ENCODE measurements around the gene SPINDOC. TPM values are rescaled to one million over a fixed set of nuclear protein-coding genes. Genes with fewer than 3 reads are reported as not detected.
A peak's percentile ranks its signal among the peaks of the same experiment; 100 is the strongest.

The SPINDOC gene
- polyA plus RNA-seq, 12 donors: 13.6 to 43.1 (median 21.0) TPM; not detected in 1

DNA sequence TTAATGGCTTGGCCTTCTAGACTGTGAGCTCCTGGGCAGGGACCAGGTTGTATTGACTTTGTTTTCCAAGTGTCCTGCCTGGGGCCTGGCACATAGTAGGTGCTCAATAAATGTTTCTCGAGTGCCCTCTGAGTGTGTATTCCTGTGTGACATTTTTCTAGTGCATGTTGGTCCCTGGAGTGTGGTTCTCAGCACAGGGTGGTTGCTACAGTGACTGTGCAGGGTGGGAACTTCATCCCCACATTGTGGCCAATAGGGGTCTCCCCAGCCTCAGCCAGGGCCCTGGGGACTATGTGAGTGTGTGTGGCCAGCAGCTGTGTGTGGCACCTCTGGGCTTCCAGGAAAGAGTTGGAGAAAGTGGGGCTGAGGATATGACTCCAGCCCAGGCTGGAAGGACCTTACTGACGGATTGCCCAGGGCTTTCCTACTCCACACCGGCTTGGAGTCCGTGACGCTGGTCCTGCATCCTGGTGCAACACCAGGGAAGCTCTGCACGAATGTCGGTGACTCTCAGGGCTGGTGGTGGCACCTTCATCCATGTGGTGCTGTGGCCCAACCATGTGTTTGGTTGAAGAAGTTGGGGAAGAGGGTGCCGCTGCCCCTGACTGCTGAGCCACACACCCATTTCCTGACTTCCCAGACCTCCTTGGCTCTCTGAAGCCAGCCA, 16.7 kb downstream of the SPINDOC start:
- no peak for DNase-seq

DNA sequence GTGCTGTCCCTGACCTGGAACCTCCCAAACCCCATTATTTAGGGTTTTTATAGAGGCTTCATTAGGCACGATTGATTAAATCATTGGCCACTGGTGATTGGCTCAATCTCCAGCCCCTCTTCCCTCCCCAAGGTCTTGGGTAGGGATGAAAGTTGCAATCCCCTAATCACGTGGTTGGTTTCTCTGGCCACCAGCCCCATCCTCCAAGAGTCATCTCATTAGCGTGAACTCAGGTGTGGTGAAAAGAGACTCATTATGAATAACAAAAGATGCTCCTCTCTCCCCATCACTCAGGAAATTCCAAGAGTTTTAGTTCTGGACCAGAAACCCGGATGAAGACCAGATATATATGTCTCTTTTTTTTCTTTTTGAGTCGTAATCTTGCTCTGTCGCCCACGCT, 18.1 kb downstream of the SPINDOC start:
- no peak for DNase-seq

DNA sequence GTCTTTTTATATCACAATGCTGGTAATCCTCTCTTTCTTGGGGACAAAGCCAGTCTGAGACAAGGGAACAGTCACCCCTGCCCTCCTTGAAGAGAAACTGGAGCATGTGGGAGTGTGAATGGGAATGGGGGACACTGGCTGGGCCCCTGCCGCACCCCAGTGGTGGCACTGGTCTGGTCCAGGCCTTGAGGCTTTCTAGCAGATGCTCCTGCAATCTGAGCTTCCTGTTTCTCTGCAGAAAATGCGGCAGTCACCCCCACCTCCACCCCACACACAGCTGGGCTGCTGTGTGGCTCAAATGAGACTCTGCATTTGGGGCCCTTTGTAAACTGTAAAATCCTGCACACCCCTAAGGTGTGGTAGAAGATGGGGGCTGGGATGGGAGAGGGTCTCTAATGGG, 19.1 kb downstream of the SPINDOC start:
- DNase-seq: no peak

DNA sequence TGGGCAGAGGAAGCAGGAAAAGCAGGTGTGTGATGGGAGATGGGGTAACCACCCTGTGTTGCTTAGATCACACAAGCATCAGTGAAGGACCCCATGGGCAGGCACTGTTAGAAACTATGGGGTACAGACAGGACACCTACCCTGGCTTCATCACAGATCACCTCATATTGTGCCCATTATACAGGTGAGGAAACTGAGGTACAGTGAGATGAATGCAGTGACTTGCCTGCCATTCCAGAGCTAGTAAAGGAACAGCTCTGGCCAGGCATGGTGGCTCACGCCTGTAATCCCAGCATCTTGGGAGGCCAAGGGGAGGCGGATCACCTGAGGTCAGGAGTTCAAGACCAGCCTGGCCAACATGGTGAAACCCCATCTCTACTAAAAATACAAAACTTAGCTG, 19.8 kb downstream of the SPINDOC start:
- DNase-seq: no peak

DNA sequence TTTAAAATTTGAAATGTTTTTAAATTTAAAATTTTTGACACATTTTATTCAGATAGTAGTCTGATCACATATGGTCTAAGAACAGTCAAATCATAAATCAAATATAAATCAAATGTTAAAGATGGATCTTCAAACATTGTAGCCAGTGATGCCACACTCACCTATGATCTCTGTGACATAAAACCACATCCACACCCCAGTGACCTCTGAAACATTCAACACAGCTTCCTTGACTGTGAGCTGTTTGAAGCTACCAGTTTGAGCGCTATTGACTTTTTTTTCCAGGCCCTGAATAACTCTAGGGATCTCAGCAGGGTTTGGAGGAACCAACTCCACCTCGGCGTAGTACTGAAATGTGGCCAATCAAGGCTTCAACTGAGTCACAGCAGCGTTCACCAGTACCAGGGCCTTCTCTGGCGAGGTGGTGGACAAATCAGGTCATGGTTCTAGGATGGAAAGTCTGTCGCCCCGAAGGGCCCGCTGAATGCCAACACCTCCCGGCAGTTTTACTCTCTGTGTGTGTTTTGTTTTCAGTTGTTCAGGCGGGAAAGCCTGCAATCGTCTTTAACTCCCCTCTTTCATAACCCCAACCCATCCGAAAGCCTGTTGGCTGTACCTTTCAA, 21.4 kb downstream of the SPINDOC start:
- no peak for DNase-seq

DNA sequence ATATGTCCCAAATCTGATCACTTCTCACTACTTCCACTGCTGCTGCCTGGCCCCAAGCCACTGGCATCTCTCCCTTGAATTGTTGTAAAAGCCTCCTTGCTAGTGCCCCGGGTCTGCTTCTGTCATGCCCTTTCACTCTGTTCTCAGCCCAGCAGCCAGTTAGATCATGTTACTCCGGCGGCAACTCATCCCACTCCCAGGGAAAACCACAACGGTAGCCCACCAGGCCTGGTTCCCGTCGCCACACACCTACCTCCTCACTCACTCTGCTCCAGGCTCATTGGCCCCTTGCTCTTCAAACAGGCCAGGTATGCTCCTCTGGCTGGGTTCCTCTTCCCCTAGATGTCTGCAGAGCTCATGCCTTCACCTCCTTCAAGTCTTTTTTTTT, 21.9 kb downstream of the SPINDOC start:
- no peak for DNase-seq

DNA sequence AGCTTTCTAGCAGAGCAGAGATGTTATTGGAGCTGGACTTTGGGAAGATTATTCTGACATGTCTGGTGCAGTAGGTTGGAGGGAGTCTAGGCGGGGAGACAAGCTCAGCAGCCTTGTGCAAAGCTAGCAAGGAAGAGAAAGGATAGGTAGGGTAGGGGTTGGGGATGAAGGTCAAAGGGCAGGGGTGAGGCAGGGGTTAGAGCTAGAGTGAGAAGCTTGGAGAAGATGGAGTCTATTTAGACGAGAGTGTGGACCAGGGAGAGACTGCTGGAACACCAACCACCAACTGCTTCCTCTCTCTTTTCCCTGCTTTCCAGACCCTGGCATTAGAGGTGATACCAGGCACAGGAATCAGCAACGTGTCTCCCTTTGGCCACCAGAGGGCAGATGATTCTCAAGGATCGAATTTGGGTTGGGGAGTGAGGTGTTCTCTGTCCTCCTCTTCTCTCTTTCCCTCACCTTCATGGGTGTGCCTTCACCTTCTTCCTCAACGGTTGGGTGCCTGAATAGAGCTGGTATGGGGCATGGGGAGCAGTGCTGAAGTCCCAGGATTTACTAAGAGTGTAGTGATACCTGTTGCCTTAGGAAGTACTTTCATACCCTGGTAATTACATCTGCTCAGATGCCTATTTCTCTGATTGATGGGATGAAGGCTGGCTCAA, 23.9 kb downstream of the SPINDOC start:
- DNase-seq: peak; percentile 81

DNA sequence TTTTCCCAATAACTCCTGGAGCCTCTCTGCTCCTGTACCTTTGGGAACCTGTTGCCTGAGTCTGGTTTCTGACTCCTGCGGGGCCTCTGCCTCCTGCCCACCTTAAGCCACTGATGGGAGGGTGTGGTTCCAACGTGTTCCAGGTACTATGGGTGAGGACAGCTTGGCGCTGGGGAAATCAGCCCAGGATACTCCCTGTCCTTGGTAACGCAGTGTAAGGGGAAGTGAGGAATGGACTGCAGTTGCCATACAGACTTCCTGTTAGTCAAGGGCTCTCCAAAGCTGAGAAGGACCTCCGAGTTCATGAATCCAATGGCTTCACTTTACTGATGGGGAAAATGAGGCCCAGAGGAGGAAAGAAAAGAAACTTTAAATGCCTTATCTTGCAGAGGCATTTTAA, 24.5 kb downstream of the SPINDOC start:
- no peak for DNase-seq

DNA sequence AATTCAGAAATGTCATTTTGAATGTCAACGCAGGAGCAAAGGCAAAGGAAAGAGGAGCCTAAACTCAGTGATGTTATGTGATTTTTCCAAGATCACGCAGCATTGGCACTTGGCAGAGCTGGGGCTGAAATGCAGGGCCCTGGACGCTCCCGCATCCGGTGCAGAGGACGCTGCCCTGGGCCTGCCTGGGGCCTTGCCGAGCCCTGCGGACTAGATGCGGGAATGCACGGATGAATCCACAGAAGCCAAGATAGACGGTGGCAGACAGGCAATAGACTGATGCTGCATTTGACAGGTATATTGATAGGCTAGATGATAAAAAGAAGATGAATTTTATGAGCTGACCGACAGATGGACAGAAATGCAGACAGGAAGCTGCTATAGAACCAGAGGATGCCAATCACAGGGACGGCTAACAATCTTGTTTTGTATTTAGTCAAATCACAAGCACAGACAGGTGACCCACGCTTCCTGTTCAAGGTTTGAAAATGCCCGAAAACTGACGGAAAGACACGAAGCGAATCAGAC, 25.0 kb downstream of the SPINDOC start:
- DNase-seq: no peak

DNA sequence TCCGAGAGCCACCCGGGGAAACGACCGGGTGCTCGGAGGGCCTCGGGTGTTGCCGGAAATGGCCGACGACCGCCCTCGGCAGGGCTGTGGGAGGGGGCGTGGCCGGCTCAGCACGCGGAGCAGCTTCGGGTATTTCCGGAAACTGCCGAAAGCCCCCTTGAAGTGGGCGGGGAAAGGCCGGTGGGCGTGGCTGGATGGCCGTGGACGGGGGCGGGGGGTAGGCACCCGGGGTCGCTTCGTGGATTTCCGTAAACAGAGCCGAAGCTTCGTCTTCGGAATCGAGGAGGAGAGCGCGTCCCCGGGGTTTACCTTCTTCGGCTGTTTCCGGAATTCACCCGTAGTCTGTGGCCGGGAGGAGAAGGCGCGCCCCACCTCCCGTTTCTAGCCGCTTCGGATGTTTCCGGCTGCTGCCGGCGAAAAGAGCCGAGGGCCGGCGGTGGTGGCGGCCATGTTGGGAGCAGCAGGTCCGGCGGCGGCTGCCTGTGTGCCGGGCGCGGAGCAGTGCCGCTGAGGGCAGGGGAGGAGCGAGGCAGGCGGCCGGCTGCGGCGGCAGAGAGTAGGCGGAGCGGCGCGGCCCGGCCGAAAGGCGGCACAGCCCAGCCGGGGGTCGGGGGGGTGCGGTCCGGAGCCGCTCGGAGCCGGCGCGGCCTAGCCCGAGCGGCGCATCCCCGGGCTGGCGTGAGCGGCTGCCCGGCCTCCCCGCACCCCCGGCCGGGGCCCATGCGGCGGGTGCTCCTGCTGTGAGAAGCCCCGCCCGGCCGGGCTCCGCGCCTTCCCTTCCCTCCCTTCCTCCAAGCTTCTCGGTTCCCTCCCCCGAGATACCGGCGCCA, 25.6 kb downstream of the SPINDOC start, which contains the start of gene MARK2:
Gene MARK2, plus strand, starts transcription at position 433 of the 830 bp plus-strand sequence. Its CDS starts 397 bp downstream, at position 830.
- peak; percentile 99 for DNase-seq

DNA sequence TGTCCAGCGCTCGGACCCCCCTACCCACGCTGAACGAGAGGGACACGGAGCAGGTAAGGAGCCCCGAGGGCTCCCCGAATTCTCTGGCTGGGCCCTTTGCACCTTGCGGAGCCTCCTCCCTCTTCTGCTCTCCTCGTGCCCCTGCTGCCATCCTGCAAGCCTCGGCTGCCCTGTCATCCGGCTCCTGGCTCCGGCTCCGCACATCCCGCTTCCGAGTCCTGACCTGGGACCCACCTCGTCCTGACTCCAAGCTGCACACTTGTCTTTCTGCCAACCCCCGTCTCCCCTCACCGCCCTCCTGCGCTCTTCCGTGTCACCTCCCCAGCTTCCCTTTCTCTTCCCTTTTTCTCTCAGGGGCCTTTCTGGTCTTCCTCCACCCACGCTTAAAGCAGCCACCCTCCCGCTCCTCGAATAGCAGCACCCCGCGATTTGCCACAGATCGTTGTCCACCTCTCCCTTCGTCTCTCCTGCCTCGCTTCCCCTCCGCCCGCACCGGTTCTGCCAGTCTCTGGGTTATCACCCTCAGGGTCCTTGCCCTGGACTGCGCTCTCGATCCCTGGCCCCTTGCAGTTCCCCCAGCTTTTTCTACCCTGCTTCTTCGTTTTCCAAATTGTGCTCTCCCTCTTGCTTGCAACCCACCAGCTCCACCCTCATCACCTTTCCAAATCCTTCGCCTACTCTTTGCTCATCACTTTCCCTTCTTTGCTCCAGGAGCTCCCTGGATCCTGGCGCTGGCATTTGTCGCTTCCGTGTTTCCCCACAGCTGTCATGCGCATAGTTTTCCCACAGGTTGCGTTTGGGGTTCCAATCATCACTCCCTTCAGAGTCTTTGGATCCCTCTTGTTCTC, 26.5 kb downstream of the SPINDOC start:
- DNase-seq: no peak

DNA sequence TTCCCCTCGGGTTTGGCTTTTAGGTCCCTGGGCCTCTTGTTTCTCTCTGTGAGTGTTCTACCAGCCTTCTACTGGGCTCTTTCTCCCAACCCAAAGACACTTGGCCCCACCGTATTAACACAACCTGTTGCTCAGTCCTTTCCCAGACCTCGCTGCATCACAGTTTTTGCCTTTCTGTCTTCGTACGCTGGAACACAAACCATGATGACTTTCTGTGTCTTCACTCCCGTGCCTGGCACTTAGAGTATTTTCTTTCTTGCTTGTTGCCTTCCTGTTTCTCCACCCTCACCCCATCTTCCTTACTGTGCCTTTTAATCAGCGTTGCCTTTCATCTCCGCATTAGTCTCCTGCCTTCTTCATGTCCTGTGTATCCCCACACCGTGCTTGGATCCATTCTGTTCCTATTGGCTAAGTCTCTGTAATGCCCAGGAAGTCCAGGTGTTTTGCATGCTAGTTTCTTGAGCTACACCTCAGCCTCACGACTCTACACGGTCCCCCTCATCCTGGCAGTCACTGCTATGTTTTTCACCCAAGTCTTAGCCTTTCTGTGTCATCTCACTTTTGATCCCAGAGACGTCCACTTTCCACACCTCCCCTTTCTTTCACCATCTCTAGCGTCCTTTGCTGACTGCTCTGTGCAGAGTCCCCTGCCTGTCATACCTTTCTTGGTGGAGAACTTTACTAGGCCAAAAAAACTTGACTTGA, 27.3 kb downstream of the SPINDOC start:
- DNase-seq: no peak

DNA sequence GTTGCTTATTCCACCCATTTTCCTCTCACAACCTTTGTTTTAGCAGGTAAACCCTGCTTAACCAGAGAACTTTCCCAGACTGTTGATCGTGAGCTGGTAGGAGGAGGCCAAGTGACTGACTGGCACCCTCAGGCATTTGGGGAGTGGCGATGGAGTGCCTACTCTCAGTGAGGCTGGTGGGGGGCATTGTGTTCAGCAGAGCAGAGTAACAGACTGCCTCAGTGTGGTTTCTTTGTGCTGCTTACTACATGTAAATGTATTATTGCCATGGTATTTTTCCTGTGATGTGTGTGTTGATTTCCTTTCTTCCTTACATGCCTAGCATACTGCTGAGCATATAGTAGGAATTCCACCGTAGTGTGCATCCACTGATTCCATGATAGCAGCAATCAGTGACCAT, 28.3 kb downstream of the SPINDOC start:
- DNase-seq: no peak

DNA sequence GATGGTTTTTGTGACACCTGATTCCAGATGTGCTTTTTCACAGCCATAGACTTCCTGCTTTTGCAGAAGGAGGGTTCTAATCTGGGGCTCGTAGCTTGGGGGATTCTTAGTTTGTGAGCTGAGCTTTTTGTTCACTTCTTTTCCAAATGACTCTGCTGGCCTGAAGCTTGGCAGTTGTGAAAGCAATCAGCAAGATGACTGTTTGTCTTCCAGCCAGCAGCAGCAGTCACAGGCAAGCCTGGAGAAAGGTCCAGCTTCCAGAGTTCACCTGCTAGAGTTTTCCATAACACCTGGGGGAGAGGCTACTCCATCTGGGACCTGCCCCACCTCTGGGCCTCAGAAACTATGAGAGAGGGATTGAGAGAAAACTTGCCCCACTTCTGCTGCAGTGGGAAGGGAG, 29.8 kb downstream of the SPINDOC start:
- DNase-seq: no peak

DNA sequence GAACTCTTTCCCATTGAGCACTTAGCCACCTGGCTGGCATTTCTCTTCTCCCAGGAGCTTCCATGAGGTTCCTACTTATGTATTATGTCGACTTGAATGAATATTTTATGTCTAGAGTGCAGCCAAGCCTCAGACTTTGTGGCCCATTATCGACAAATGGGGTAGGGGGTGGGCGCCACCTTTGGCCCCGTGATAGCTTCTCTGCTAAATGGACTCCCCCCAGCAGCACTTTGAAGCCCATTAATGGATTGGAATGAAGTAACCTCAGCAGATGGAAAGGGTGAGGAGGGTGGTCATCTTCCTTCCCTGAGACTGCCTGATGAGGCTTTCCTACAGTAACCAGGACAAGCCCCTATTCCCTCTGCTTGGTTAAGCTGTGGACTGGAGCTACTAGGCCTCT, 31.6 kb downstream of the SPINDOC start:
- no peak for DNase-seq

DNA sequence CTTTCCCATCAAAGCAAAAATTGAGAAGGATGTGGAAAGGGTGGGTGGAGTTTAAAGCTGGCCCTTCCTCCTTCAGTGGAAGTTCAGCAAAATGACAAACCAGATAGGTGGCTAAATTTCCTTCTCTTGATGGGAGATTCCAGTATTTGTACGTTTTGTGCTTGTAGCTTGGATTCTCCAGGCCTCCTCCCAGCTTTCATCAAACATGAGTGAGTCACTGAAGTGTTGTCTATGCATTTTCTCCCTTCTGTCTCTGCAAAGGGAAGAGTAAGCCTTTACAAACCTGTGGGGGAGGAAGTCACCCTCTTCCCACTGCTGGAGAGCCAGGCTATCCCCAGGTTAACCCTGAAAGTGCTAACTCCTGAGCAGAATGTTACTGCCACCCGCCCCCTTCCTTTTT, 32.0 kb downstream of the SPINDOC start:
- no peak for DNase-seq

DNA sequence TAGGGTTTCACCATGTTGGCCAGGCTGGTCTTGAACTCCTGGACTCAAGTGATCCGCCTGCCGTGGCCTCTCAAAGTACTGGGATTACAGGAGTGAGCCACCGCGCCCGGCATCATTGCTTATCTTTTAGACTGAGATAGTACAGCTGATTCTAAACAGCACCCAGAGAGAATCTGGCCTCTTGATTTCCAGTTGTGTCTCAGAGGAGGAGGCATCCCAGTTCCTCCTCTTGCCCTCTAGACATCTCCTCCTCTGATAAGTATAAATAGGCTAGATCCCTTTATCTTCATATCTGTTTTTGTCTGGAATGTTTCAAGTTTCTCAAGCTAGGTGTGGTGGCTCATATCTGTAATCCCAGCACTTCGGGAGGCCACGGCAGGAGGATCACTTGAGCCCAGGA, 32.7 kb downstream of the SPINDOC start:
- no peak for DNase-seq

DNA sequence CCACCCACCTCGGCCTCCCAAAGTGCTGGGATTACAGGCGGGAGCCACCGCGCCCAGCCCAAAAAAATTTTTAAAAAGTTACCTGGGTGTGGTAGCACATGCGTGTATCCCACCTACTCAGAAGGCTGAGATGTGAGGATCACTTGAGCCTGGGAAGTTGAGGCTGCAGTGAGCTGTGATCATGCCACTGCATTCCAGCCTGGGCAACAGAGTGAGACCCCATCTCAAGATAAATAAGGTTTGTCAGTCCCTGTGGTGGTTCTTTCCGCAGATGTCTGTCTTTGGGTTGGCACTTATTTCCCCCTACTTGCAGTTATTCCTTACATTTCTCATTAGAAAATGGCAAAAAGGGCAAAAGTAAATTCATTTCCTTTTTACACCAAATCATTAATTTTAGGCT, 33.6 kb downstream of the SPINDOC start:
- DNase-seq: no peak

DNA sequence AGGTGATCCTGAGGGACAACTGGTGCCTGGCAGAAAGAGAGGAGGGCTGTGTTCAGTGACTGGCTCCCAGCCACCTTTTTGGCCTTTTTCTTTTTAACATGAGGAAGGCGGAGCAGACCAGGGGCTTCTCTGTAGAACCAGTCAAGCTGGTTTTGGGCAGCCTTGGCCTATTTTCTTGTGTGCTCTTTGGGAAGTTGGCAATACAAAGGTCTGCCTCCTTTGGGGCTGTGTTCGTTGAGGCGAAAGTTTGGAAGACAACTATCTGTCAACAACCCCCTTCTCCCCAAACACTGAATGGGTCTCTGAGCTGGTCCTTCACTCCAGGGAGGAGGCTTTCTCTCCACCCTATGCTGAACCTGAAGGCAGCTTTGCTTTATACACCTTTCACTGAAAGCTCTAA, 34.1 kb downstream of the SPINDOC start:
- DNase-seq: no peak

DNA sequence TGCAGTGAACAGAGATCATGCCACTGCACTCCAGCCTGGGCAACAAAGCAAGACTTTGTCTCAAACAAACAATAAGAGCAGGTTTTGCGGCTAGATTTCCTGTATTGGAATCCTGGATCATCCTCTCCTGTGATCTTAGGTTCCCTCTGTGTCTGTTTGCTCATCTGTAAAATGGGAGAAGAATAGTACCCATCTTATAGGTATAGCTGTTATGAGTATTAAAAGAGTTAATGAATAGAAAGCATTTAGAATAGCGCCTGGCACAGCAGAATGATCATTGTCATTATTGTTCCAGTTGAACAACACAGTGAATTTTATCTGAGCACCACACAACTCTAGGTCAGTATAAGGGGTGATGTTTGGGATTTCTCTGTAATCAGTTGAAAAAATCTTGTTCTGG, 36.4 kb downstream of the SPINDOC start:
- no peak for DNase-seq

DNA sequence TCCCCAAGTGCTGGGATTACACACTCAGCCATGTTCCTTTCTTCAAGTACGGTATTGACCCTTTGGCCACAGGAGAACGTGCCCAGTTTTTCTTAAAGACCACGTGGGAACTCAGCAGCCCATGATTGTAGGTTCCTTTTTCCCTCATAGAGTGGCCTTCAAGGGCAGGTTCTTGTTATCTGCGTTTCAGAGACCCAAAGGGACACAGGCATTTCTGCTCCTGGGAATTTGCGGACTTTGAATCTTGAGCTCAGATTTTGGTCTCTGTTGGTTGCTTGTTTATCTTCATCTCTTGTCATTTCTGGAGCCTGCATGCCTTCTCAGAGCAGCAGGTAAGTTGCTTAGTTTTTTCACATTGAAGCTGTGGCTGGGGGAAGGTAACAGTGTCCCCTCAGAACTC, 37.7 kb downstream of the SPINDOC start:
- no peak for DNase-seq
